Measurements from ENCODE around the gene CAMTA1.

The CAMTA1 gene

DNA sequence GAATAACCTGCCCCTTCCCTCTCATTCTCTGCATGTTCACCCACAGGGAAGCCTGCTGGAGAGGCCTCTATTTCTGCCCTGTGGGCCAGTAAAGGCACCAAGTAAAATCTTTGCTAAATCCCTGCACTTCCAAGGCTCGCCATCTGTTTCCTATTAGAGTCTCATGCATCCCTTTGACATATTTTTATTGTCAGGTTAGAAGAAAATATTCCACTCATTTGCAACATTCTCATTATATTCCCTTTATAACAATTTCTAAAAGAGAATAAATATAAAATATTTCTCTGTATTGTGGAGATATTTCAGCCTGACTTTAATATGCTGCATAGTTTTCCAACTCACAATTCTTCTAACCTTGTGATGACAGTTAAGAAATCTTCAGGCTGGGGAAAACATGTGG, 645.4 kb downstream of the CAMTA1 start:
- no peak for DNase-seq

DNA sequence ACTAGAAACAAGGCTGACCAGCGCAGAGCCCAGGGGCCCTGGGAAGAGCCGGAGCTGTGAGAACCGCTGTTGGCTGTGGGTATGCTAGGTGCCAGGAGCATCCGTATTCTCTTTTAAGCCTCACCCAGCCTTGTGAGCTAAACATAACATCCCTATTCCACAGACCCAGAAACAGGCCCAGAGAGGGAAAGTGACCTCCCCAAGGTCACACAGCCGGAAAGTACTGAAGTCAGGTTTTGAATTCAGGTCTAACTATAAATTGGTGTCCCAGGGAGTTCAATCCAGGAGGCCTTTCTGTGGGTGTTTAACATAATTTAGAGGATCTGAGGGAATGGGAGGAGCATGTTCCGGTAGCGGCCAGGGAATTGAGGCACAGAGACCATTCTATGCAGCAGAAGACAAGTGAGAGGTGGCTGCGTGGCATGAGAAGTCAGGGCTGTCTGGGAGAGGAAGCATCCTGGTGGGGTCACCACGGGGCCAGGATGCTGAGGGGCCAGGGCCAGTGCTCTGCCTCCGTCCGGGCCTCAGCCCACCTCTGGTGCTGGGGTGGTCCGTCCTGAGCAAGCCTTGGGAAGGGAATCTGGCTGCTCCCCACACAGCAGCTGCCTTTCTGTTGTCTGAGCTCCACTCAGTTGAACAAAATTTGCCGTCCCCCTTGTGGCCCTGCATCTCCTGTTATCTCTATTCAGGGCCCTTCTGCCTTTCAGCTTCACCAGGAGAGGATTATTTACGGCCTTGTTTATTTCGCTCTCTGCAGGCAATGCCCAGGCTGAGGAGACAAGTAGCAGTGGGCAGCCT, 647.0 kb downstream of the CAMTA1 start:
- no peak for DNase-seq

DNA sequence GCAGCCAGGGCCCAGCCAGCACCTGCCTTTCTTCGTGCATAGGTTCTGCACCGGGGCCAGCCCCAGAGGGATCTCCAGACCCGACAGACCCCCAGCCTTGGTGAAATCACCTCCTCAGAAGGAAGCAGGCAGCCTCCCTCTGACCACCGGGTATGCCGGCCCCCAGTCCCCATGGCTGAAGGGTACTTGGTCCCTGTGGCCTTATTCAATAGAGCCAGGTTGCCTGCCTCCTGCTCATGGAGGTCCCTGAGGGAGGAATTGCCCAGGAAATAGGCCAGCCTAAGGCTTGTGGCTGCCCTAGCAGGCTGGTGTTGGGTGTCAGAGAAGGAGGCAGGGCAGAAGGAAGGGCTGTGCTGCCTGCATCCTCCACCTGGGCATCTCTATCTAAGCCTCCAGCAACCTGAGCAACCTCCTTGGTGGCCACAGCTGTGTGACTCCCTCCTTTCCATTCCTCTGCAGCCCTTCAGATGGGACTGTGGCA, 647.7 kb downstream of the CAMTA1 start:
- no peak for DNase-seq

DNA sequence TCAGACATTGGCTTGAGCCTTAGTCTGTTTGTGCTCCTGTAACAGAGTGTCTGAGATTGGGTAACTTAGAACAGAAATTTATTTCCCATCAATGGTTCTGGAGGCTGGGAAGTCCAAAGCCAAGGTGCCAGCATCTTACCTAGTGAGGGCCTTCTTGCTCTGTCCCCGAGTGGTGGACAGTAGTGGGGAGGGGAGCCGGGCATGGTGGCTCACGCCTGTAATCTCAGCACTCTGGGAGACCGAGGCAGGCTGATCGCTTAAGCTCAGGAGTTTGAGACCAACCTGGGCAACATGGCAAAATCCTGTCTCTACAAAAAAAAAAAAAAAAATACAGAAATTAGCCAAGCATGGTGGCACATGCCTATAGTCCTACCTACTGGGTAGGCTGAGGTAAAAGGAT, 649.3 kb downstream of the CAMTA1 start:
- no peak for DNase-seq

DNA sequence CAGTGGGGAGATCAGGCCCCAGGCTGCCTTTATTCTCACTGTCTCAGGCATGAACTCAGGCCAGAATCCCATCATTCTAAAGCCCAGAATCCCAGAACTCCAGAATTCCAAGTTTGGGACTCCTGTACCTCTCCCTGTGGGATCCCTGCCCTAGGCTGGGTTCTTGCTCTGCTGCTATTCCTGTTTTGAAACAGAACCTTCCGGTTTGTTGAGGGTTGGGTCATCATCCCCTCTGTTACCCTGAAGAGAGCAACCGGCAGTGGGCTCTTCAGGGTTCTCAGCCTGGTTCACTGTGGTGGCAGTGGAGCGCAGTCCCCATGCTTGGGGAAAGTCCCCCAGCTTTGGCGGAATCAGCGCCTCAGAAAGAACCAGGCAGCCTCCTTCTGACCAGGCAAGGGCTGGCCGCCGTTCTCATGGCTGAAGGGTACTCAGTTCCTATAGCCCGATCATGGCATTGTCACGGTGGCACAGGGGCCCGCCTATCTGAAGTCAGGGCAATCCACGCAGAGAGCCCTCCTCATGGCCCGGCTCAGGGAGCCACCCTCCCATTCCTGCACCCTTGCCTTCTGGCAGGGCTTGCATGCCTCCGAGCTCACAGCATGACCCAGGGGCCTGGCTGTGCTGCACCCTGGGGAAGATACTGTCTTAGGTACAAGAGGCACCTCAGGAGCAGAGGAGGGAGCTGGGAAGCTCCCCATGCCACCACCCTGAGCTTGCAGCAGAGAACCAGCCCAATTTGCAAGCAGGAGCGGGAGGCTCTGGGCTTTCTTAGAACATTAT, 650.2 kb downstream of the CAMTA1 start:
- DNase-seq: no peak

DNA sequence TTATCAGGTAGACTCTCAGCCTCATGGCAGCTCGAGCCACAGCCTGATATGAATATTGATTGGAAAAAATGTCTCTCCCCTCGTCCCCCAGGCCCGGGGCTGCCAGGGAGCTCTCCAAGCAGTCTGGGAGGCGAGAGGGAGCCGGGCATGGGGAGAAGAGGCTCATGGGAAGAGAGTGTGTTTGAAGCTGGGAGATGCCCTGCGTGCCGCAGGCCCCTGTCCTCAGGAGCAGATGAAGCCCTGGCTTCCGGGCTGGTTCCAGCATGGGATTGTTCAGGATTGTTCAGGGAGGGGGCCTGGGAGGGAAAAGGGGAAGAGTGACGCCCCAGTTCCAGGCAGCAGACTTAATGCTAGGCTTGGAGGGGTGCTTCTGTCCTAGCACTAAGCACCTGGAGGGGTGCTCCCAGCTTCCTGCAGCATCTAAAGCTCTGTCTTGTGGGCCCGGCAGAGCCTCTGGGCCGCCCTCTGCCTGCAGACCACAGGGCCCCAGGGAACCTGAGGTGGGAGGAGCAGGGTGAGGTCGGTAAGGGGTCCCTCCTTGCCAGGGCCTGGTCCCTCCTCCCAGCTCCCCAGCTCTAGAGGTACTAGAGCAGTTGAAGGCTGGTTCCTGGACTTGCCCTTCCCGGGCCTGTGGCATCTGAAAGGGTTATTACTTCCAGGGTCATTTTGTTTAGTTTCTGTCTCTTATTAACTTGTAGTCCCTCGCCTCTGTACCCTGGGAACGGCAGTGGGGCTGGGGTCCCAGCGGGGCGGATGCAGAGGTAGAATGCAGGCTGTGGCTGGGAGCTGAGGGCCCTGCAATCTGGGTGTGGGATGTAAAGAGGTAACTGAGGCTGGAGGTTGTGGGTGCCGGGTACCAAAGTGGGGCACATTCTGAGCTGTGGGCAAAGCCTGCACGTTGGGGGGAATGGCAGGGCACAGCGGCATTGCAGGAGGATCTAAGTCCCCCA, 651.1 kb downstream of the CAMTA1 start:
- DNase-seq: no peak

DNA sequence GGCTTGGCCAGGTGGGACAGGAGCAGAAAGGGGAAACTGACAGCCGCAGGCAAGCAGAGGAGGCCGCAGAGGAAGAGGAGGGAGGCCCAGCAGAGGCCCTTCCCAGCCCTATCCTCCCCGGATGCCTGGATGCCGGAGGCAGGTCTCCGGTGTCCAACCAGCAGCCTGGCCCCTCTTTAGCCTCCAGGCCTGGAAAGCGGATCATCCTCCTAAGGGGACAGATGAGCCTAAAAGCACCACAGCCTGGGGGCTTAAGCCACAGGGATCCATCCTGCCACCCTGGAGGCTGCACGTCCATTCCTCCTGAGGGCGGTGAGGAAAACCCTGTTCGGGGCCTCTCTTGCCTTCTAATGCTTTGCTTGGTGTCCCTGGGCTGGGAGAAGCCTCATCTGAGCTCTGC, 651.8 kb downstream of the CAMTA1 start:
- no peak for DNase-seq

DNA sequence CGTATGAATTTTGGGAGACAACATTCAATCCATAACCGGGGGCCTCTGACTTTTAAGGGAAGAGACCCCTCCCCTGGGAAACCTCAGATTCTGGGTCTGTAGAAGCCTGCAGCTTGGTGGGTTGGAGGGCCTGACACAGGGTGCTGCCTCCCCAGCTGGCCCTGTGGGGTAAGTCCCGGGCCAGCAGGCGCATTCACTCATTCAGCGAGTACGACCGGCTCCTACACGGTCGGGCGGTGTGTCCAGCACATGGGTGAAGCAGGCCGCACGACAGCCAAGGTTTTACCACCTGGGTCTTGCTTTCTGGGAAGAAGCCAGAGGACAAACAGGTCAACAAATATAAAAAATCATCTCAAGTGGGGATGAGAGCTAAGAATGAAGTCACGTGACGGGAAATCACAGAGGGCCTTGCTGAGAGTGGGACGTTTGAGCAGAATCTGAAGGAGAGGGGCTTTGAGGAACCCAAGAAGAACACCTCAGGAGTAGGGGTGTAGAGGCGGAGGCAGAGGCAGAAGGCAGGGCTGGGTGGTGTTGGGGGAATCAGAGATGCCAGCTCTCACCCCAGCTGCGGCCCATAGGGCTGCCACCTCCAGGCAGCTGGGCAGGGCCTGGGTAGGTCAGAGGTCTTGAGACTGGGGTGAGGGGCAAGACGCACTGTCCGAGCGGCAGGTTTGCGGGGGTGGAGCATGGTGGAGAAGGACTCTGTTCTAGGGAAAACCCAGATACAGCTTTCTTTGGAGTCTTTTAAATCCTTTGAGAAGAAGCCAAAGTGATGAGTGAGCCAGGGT, 652.5 kb downstream of the CAMTA1 start:
- no peak for DNase-seq

DNA sequence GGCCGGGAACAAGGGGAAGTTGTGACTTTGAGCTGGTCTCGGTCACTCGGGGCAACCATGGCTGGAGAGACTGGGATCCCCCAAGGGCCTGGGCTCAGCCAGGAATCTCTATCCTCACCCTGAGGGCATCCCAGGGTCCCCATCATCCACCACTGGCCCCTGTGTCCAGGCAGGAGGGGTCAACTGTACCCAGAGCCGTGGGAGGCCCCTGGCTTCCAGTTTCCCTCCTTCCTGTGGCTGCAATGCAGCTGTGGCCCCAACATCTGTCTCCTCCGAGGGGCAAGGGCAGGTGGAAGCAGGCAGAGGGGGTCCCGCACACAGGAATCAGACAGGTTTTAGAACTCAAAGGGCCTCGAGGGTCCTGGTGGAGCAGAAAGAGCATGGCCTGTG, 653.1 kb downstream of the CAMTA1 start:
- DNase-seq: no peak

DNA sequence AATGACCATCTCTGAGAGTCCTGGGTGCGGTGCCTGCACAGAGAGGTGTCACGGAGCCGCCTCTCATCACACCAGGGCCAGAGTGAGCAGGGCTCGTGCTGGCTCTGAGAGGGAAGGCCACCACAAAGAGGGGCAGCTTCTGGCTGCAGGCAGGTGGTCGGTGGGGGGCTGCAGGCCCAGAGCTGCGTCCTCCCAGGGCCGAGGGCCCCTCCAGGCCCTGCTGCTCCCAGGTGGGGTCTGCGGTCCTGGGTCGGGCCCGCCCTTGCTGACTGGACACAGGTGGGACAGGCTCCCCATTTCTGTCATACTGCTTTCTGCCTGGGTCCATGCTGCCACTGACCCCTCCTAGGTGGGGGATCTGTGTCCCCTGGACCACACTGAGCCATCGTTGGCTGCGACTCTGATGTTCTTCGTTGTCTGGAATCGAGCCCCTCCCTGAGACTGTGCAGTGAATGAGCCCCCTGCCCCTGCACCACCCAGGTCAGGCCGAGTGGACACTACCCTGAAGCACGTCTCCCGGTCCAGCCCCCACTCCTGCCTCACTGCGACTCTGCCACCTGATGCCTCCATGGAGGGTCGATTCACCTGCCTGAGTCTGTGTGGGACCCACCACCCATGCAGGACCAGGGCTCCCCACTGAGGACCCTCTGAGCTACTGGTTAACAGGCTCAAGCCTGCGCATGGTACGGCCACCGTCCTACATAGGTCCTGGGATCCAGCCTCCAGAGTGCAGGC, 653.8 kb downstream of the CAMTA1 start:
- DNase-seq: no peak

DNA sequence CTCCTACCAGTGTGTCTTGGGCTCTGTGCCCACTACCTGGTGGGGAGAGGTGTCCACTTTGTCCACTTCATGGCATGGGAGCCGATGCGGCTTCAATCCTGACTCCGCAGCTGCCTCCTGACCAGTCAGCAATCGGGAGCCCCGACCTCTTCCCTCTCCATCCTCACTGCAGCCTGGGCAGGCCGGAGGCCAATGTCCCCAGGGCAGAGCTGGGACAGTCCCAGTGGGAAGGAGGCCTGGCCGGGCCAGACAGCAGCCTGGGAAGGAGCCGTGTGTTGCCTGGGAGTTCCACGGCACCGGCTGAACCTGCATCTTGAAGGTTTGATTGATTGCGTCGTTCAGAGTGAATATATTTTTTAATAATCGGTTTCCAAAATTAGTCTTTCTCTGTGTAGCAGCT, 654.9 kb downstream of the CAMTA1 start:
- no peak for DNase-seq

DNA sequence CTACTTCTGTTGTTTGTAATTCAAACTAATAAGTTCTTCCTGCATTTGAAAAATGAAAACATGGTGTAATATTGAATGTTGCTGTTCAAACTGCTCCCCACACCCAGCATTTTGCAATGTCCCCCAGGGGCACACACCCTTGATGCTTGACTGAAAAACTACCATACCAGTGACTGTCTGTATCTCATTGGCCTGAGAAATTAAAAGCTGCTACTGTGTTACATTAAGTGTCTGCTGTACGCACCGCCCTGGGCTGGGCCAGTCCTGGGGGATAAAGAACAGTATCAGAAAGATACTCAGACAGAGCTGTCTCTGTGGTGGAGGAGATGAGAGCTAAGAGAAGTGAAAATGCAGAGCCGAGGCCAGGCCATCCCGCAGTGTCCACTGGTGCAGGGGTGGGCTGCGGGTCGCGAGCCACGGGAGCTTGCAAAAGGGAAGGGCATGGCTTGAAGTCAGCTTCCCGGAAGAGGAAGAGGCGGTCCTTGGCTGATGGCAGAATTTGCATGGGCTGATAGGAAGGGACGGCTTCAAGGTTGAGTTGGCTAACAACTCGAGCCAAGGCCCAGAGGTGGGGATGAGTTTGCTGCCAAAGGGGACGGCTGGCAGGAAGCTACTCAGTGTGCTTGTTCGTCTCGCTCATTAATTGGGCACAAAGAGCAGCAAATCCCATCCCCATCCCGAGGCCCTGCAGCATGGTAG, 656.0 kb downstream of the CAMTA1 start:
- no peak for DNase-seq

DNA sequence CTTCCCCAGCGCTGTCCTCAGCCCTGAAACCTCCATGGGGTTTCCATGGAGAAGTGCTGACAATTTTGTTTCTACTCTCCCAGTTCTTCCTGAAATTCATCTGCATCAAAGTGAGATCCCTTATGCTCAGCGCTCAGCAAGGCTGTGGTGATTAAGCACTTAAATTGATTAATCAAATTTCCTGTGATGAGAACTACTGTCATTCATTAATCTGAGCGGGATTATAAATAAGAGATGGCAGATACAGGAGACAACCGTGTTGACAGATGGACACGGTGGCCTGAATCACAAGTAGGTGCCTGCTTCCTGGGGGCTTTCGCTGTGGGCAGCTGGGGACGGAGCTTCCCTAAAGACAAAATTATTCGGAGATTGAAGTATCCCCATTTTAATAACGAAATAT, 656.8 kb downstream of the CAMTA1 start:
- DNase-seq: no peak

DNA sequence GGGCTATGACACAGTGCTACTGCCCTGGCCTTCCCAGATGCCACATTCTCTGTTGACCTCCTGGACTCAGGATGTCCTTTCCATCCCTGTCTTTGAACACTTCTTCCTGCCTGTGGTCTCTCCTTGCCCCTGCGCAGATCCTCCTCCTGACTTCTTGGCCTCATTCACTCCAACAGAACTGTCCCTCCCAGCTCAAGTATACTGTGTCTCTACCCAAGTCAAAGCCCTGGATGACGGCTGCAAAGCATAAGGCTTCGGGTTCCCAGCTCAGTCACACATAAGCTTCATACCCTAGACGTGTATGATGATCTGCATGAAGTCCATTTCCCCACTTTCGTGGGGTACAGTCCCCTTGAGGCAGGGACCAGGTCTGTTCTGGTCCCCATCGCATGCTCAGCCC, 657.7 kb downstream of the CAMTA1 start:
- DNase-seq: no peak

DNA sequence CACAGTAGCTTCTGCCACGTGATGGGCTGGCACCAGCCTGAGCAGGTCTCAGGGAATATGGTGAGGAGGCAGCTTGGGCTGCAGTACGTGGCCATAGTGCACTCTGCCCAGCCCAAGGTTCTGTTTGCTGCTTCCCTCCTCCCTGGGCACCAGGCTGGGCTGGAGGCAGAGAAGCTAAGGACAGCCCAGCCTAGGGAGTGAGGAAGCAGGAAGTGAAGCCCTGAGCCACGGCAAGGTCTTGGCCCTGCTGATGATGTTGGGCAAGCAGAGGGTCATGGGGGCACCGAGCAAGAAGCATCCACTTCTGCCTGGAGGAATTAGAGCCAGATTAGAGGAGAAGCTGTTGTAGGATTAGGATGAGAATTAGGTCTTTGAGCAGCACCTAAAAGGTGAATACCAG, 659.1 kb downstream of the CAMTA1 start:
- no peak for DNase-seq

DNA sequence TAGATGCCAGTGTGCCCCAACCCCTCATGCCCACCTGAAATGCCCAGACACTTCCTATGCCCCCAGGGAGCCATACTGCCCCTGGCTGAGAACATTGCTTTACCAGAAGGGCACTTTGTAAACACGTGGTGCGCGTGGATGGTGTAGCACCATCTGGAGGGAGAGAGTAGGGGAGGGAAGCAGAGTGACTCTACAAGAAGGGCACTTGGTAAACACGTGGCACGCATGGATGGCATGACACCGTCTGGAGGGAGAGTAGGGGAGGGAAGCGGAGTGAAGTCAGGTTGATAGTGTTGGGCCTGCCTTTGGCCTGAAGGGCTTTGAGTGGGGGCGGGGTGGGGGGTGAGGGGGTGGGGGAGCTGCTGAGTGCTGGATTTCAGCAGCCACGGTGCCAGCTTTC, 661.8 kb downstream of the CAMTA1 start:
- DNase-seq: peak; percentile 65

DNA sequence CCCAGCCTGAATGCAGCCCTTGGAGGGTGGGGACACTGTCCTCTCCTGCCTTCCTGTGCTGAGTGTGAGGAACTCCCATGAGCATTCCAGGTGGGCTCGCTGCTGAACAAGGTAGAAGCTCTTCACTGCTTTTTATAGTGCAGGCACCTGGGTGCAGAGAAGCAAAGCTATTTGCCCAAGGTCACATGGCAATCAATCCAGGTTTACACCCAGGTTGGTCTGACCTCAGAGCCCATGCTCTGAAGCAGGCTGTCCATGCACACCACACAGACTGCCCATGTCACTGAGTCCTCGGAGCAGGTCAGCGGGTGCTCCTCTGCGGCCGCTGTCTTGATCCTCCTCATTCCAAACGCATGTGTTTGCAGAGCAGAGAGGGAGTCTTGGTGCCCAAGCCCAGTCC, 662.5 kb downstream of the CAMTA1 start:
- DNase-seq: peak; percentile 37

DNA sequence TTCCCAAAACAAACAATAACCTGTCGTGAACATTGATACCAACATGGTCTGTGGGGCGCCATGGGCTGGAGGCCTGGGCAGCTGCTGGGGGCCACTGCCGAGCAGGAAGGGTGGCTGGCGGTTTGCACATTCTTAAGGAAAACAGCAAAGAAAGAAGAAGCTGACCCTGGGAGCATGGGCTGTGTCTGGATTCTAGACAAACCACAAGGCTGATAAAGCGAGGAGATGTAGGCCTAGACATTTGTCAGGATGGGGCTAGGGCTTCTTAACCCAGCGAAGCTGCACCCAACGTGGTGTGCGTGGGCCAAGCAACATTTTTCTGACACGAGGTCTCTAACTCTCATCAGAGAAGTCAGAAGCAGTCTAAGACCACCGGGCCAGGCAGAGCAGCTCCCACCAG, 663.7 kb downstream of the CAMTA1 start:
- no peak for DNase-seq

DNA sequence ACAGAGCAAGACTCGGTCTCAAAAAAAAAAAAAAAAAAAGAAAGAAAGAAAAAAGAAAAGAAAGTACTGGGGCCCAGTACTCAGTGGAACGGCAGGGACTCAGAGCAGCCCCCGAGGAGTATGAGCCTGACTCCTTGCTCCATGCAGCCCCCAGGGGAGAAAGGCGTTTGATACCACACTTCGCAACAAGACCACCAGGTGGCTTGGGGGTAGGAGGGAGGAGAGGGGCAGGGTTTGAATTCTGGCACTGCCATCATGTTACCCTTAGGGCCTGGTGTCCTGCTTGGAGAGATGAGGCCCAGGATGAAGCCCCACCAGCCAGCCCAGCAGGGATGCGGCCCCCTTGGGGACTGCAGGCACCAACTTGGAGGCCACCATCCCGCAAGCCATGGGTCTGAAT, 664.5 kb downstream of the CAMTA1 start:
- no peak for DNase-seq

DNA sequence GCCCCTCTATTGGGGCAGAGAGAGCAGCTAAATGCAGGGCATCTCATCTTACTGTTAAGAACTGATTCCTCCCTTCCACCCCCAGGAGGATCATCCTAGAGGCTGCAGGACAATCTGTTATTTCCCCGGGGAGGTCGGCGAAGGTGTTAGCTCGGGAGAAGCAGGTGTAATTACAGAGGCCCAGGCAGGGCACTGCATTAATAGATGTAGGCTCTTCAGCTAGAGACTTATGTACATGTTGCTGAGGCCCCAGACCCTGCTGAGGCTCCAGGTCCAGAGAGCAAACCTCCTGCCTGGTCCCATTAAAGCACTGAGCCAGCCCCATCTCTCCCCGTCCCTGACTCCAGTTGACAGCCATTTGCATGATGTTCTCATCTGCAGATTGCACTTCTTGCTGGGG, 665.6 kb downstream of the CAMTA1 start:
- DNase-seq: peak; percentile 51

DNA sequence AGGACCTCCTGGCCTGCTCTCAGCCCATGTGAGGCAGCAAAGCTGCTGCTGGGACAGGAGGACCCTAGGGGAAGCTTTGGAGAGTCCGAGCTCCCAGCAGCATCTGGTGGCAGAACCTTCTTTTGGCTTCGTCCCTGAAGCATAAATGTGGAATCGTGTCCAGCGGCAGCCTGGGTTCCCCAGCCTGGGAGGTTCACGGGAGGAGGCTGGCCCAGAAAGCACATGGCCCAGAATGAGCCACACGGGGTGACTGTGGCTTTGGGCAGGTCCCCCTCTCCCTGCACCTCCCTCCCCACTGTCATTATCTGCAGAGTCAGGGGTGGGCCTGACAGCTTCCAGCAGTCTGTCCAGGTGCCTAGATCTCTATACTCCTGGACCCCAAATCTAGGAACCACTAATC, 667.8 kb downstream of the CAMTA1 start:
- DNase-seq: no peak

Measured in NCI-H345 (cell line).